H1 (cell line): ENCODE measurements around the gene SBNO2. TPM values are rescaled to one million over a fixed set of nuclear protein-coding genes. Genes with fewer than 3 reads are reported as not detected.

Experiments
- CTCF ChIA-PET: fragments of 300-600 bp; sonication (Branson Sonifier 250); formaldehyde crosslinking; loops from one replicate; lab custom pipeline; 2021; ENCODE audit not compliant: partially characterized antibody; lab: Charles Lee
- POLR2A ChIA-PET: fragments of 300-600 bp; sonication (Branson Sonifier 250); formaldehyde crosslinking; loops from one replicate; lab custom pipeline; 2021; ENCODE audit warnings: inconsistent platforms; ENCODE audit not compliant: partially characterized antibody; lab: Charles Lee
- DNase-seq, 2 experiments: peaks; one replicate each; pipeline versions ENCODE4 v3.0.0 to v3.0.0-alpha.2; 2010 to 2022; ENCODE audit warnings: low spot score in 2 of 2, low read depth in 1 of 2, mixed read lengths in 1 of 2
- FAIRE-seq: peaks from 2 replicates; lab custom pipeline; 2011; peaks lifted over from hg19 to GRCh38; lab: Jason Lieb, UNC
- H2AFZ ChIP-seq: 2 replicates; pipeline ENCODE4 v1.8.1; 2012; ENCODE audit warnings: low read length, inconsistent platforms
- H2AK5ac ChIP-seq: 2 replicates; pipeline ENCODE4 v1.6.1; 2013; ENCODE audit warnings: low read depth, low read length
- H2BK120ac ChIP-seq: replicated peaks from 2 replicates; pipeline ENCODE3; 2013; ENCODE audit warnings: low read depth, low read length, inconsistent platforms
- H2BK12ac ChIP-seq: 2 replicates; pipeline ENCODE4 v1.6.1; 2013; ENCODE audit warnings: low read depth, low read length
- H2BK15ac ChIP-seq: 2 replicates; pipeline ENCODE4 v1.6.1; 2013; ENCODE audit warnings: low read length
- H2BK20ac ChIP-seq: 2 replicates; pipeline ENCODE4 v1.6.1; 2013; ENCODE audit warnings: low read length
- H2BK5ac ChIP-seq: 2 replicates; pipeline ENCODE4 v1.6.1; 2013; ENCODE audit warnings: low read depth, low read length
- H3K14ac ChIP-seq: 2 replicates; pipeline ENCODE4 v1.6.1; 2013; ENCODE audit warnings: inconsistent platforms; ENCODE audit not compliant: insufficient read length
- H3K18ac ChIP-seq: 2 replicates; pipeline ENCODE4 v1.6.1; 2013; ENCODE audit warnings: low read length; ENCODE audit errors: extremely low read depth
- H3K23ac ChIP-seq: 2 replicates; pipeline ENCODE4 v1.6.1; 2013; ENCODE audit warnings: inconsistent platforms; ENCODE audit not compliant: insufficient read length
- H3K23me2 ChIP-seq: 2 replicates; pipeline ENCODE4 v1.6.1; 2013; ENCODE audit warnings: low read depth, low read length
- H3K27ac ChIP-seq: 2 replicates; pipeline ENCODE4 v1.6.1; 2011; ENCODE audit warnings: low read depth, low read length, inconsistent platforms
- H3K27me3 ChIP-seq, 4 experiments: replicated peaks in 1 of 4; 1 replicate in 1 of 4; 2 replicates in 3 of 4; pipeline versions ENCODE4 v1.6.1 to v1.8.1; 2011 to 2013; ENCODE audit warnings: low read length in 3 of 4, mild to moderate bottlenecking in 3 of 4, inconsistent platforms in 2 of 4, mixed read lengths in 2 of 4, moderate library complexity in 1 of 4; ENCODE audit not compliant: control insufficient read depth in 3 of 4, insufficient read depth in 3 of 4; ENCODE audit errors: extremely low read depth in 1 of 4
- H3K36me3 ChIP-seq, 4 experiments: 2 replicates each; pipeline versions ENCODE4 v1.6.1 to v1.8.1; 2011 to 2013; ENCODE audit warnings: mild to moderate bottlenecking in 4 of 4, low read length in 3 of 4, moderate library complexity in 2 of 4, control low read depth in 1 of 4, inconsistent platforms in 1 of 4; ENCODE audit not compliant: insufficient read depth in 4 of 4, control insufficient read depth in 2 of 4
- H3K4ac ChIP-seq: replicated peaks from 2 replicates; pipeline ENCODE3; 2013; ENCODE audit warnings: low read length, low read depth, mixed read lengths, inconsistent platforms; ENCODE audit not compliant: insufficient read length
- H3K4me1 ChIP-seq, 4 experiments: replicated peaks in 1 of 4; 1 replicate in 1 of 4; 2 replicates in 3 of 4; pipeline versions ENCODE4 v1.6.1 to v1.8.1; 2011 to 2013; ENCODE audit warnings: low read length in 3 of 4, inconsistent platforms in 2 of 4, mixed read lengths in 1 of 4; ENCODE audit not compliant: insufficient read depth in 4 of 4, control insufficient read depth in 3 of 4
- H3K4me2 ChIP-seq, 2 experiments: 2 replicates each; pipeline versions ENCODE4 v1.6.1 to v1.8.1; 2011 to 2013; ENCODE audit warnings: low read depth in 2 of 2, low read length in 2 of 2, control low read depth in 1 of 2, inconsistent platforms in 1 of 2, mild to moderate bottlenecking in 1 of 2; ENCODE audit not compliant: insufficient read depth in 1 of 2
- H3K4me3 ChIP-seq, 4 experiments: fragments of 200-600, 300-600 bp in 1 of 4; sonication (generic), shearing (Covaris generic), sonication (Bioruptor Twin) in 1 of 4; 2 replicates each; pipeline versions ENCODE4 v1.5.1 to v1.8.1; 2011 to 2016; ENCODE audit warnings: low read length in 4 of 4, low read depth in 3 of 4, control low read depth in 2 of 4, inconsistent platforms in 2 of 4, mild to moderate bottlenecking in 2 of 4, mixed read lengths in 1 of 4, moderate library complexity in 1 of 4; ENCODE audit not compliant: insufficient read depth in 2 of 4; ENCODE audit errors: extremely low read depth in 1 of 4
- H3K56ac ChIP-seq: replicated peaks from 2 replicates; pipeline ENCODE3; 2013; ENCODE audit warnings: low read depth, mild to moderate bottlenecking, mixed read lengths, low read length, inconsistent platforms; ENCODE audit not compliant: insufficient read length
- H3K79me1 ChIP-seq: 2 replicates; pipeline ENCODE4 v1.6.1; 2013; ENCODE audit warnings: low read depth, low read length, control low read depth
- H3K79me2 ChIP-seq, 2 experiments: 2 replicates each; pipeline versions ENCODE4 v1.6.1 to v1.8.1; 2012 to 2013; ENCODE audit warnings: low read length in 2 of 2, mild to moderate bottlenecking in 2 of 2, inconsistent platforms in 1 of 2; ENCODE audit not compliant: insufficient read depth in 2 of 2, control insufficient read depth in 1 of 2
- H3K9ac ChIP-seq, 4 experiments: replicated peaks in 1 of 4; 1 replicate in 1 of 4; 2 replicates in 3 of 4; pipeline versions ENCODE4 v1.6.1 to v1.8.1; 2011 to 2013; ENCODE audit warnings: low read depth in 3 of 4, low read length in 3 of 4, control low read depth in 2 of 4, mild to moderate bottlenecking in 2 of 4, moderate library complexity in 2 of 4, inconsistent platforms in 1 of 4; ENCODE audit errors: extremely low read depth in 1 of 4
- H3K9me3 ChIP-seq, 2 experiments: 2 replicates each; pipeline versions ENCODE4 v1.6.1 to v1.8.1; 2012 to 2013; ENCODE audit warnings: mild to moderate bottlenecking in 2 of 2, moderate library complexity in 2 of 2, control low read depth in 1 of 2, inconsistent platforms in 1 of 2, low read depth in 1 of 2, low read length in 1 of 2, mixed read lengths in 1 of 2; ENCODE audit not compliant: insufficient read depth in 2 of 2
- H4K20me1 ChIP-seq, 2 experiments: replicated peaks in 1 of 2; 2 replicates each; pipeline versions ENCODE3 to v1.8.1; 2011 to 2013; ENCODE audit warnings: inconsistent platforms in 2 of 2, low read length in 2 of 2, mild to moderate bottlenecking in 1 of 2; ENCODE audit not compliant: insufficient read depth in 2 of 2, control insufficient read depth in 1 of 2
- H4K5ac ChIP-seq: 2 replicates; pipeline ENCODE4 v1.6.1; 2013; ENCODE audit warnings: low read length, low read depth, mixed read lengths, inconsistent platforms; ENCODE audit not compliant: insufficient read length
- H4K8ac ChIP-seq: 2 replicates; pipeline ENCODE4 v1.8.0; 2013; ENCODE audit warnings: mild to moderate bottlenecking, moderate library complexity, low read length, inconsistent platforms; ENCODE audit not compliant: insufficient read depth; ENCODE audit errors: extremely low read depth
- H4K91ac ChIP-seq: replicated peaks from 2 replicates; pipeline ENCODE3; 2013; ENCODE audit warnings: low read length, mixed read lengths, inconsistent platforms; ENCODE audit not compliant: insufficient read length
- EZH2 ChIP-seq: fragments of 200-600 bp; sonication (generic); IDR thresholded peaks from 2 replicates; pipeline ENCODE4 v1.7.1; 2012; ENCODE audit warnings: low read depth, mild to moderate bottlenecking, moderate library complexity, low read length, inconsistent platforms; ENCODE audit not compliant: severe bottlenecking
- KDM4A ChIP-seq: IDR thresholded peaks from one replicate; pipeline ENCODE4 v1.7.1; 2012; ENCODE audit warnings: low read depth, mild to moderate bottlenecking, moderate library complexity, low read length, inconsistent platforms; ENCODE audit not compliant: severe bottlenecking
- PHF8 ChIP-seq: fragments of 200-600 bp; sonication (generic); conservative IDR thresholded peaks from 2 replicates; pipeline ENCODE4 v1.7.1; 2012; ENCODE audit warnings: low read depth, mild to moderate bottlenecking, inconsistent platforms, low read length, moderate library complexity
- TAF7 ChIP-seq: optimal IDR thresholded peaks from 2 replicates; pipeline ENCODE3; 2011; ENCODE audit warnings: low read depth, mild to moderate bottlenecking, inconsistent platforms, low read length, moderate library complexity, borderline replicate concordance
- WGBS, 2 experiments: shearing (Covaris generic) in 1 of 2; methylation state at CpG; one replicate each; pipeline versions ENCODE4 v1.1.6 to v1.1.7; 2013 to 2015; ENCODE audit warnings: low lambda C conversion rate in 2 of 2, mixed read lengths in 2 of 2, inconsistent platforms in 1 of 2, low coverage in 1 of 2, missing lambda C conversion rate in 1 of 2; ENCODE audit not compliant: insufficient replicate concordance in 2 of 2, insufficient coverage in 1 of 2, insufficient read length in 1 of 2; ENCODE audit errors: extremely low coverage in 1 of 2, missing lambda C conversion rate in 1 of 2; 5-methylcytosine and 5-hydroxymethylcytosine counted together
- polyA plus RNA-seq, 7 experiments: library from polyadenylated mRNA; depleted of rRNA in 3 of 7; stranded (reverse) in 5 of 7; unstranded in 2 of 7; fragments of >200 nt in 5 of 7; fragments of 200-250 nt in 2 of 7; gene quantifications; 1 replicate in 5 of 7; 2 replicates in 1 of 7; 4 replicates in 1 of 7; pipeline versions ENCODE4 v1.2.1 to v1.2.3, GENCODE V29; 2011 to 2013; ENCODE audit warnings: missing spikeins in 2 of 7, mixed read lengths in 2 of 7
- total RNA-seq: library from RNA; stranded (reverse); fragmentation: NEBNext Ultra II Directional; extraction: Animal tissue kit (Norgen Biotek cat#: 25700); gene quantifications from 2 replicates; pipeline ENCODE4 v1.2.1, GENCODE V29; 2021

The SBNO2 gene
- total and polyA plus RNA-seq, 2 of the 8 experiments (the other 6 are each of a cell fraction or from before 2014, with no cell fraction given), result 12.2 to 31.4 TPM

DNA sequence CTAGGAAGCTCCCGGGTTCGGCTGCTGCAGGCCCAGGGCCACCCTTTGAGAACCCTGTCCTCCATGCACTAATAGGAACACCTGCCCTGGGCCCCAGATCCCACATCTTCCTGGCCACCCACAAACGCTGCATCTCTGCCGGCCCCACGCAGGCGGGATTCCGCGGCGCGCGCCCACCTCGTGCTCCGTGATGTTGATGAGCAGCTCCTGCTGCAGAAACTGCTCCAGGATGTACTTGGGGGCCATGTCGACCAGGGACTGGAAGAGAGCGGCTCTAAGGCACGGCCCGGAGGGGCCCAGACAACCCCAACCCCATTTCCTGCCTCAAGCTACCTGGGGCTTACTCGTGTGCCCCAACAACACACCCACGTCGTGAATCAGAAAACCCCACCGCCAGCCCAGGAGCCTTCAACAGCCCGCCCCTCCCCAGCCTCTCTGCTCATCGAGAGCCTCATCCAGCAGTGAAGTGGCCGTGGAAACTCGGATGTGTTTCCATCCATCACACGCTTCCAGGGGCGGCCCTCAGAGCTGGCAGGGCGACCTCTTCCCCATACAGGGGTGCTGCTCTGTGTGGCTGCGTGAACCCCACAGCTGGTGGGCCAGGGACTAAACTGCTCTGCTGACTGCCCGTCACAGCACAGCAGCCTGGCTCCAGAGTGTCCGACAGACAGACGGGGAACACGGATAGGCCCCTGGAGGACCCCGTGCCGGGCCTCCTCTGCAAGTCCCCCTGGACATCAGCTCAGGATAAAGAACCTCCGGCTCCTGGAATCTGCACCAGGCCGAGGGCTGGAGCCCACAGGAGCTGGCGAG lies 83.1 kb downstream of the SBNO2 start:
- FAIRE-seq, result no peak
- Histone ChIP-seq H4K5ac (no peak overlapping the region), H3K4ac (no peak overlapping the region), H3K56ac (no peak overlapping the region), H2BK12ac (no peak overlapping the region), H2BK20ac (no peak overlapping the region), H3K27ac (no peak overlapping the region), H3K14ac (no peak overlapping the region), H3K18ac (no peak overlapping the region), H3K79me1 (peaks cover 10% of the 10 kb centered on the region), H4K91ac (no peak overlapping the region), H3K4me3 (no peak overlapping the region), H4K8ac (no peak overlapping the region; the same call in 1 of the 2 replicates), H3K79me2 (peaks cover 8 to 19% of the 10 kb centered on the region in 2 experiments), H3K4me2 (no peak overlapping the region), H2AFZ (no peak overlapping the region), H2BK120ac (no peak overlapping the region), H3K23me2 (peaks cover 5% of the 10 kb centered on the region), H2BK15ac (no peak overlapping the region), H2AK5ac (no peak overlapping the region), H3K4me1 (peaks cover 0 to 8% (median 5%) of the 10 kb centered on the region in 4 experiments; a peak in 4 of 7 replicates), H3K36me3 (peaks cover 4 to 46% (median 21%) of the 10 kb centered on the region in 4 experiments; a peak in 7 of 8 replicates), H2BK5ac (no peak overlapping the region), H4K20me1 (peaks cover 11 to 22% of the 10 kb centered on the region in 2 experiments), H3K9ac (no peak overlapping the region), H3K23ac (no peak overlapping the region), H3K27me3 (no peaks in the 10 kb centered on the region; a peak in 1 of 7 replicates), H3K9me3 (no peaks in the 10 kb centered on the region)
- no peak for DNase-seq
- POLR2A ChIA-PET, result interaction anchor here (1.0 to 8.7 kb wide), 10 partner anchors 10 to 179 kb away, joined by 3 to 116 read pairs (median 4); partner anchors contain the start of genes ARHGAP45, CIRBP and GPX4
- CTCF ChIA-PET, result interaction anchor here (0.8 to 3.0 kb wide), 4 partner anchors 22 to 130 kb away, joined by 3 to 10 read pairs (median 6); no protein-coding TSS in a partner anchor
- 90% methylated on average over 35 of the region's 38 CpGs; no CpG with 5 or more reads in 1 of the 2 experiments for WGBS, 2 experiments
- TF ChIP-seq KDM4A (no peak), PHF8 (no peak), TAF7 (no peak), EZH2 (no peak)
